NCI-H1436 (cell line): ENCODE data around the gene EPN2.
"Not testable (repeated sequence)": the region's sequence is repeated elsewhere in the genome, so short reads cannot be mapped to it uniquely, and the experiment has no call there.

Source experiments
- DNase-seq: peaks from one replicate; lab custom pipeline; 2025; lab: John Stamatoyannopoulos, UW

The EPN2 gene

GRCh38 chr17:19268611-19269010 lies 31.4 kb downstream of the EPN2 start:
- no peak for DNase-seq

GRCh38 chr17:19269106-19269505 lies 31.9 kb downstream of the EPN2 start:
- no peak for DNase-seq

DNA sequence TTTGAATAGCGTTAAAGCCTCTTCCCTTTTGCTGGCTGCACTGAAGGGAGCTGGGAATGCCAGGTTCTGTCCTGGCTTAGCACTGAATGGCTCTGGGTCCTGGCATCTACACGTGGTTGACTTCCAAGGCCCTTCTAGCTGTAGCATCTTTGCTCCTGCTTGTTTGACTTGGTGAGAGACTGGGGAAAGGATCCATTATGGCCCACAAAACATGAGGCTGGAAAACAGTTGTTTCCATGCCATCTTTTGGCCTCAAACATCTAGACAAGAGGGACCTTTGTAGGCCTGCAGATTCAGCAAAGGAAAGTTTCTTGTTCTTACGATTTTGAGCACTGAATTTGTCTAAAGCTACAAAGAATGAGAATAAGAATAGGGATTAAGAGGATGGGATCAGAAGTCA lies 32.5 kb downstream of the EPN2 start:
- no peak for DNase-seq

GRCh38 chr17:19270347-19270703 lies 33.2 kb downstream of the EPN2 start:
- no peak for DNase-seq

GRCh38 chr17:19270704-19271611 lies 33.8 kb downstream of the EPN2 start:
- no peak for DNase-seq

- no peak for DNase-seq
Observed at GRCh38 chr17:19271780-19272357, 34.7 kb downstream of the EPN2 start.

GRCh38 chr17:19273731-19274130 lies 36.6 kb downstream of the EPN2 start:
- no peak for DNase-seq

DNA sequence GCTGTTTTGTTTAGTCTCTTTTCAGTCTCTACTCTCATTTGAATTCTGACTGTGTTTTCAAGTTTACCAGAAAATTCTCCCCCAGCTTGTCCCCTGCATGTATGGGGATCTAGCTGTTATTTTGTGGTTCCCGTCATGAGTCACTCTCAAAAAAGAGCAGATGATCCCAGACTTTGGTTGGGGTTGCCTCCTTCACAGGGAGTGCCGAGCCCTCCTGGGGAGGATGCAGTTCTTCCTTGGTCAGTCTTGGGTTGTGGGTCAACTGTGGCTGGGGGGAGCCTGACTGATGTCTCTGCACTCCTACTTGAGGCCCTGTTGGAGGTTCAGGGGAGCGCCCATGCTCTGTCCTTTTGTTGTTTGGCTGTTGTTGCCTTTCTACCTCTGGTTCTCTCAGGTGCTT lies 37.7 kb downstream of the EPN2 start:
- DNase-seq, result no peak

GRCh38 chr17:19275457-19276127 lies 38.4 kb downstream of the EPN2 start:
- DNase-seq, result no peak

DNA sequence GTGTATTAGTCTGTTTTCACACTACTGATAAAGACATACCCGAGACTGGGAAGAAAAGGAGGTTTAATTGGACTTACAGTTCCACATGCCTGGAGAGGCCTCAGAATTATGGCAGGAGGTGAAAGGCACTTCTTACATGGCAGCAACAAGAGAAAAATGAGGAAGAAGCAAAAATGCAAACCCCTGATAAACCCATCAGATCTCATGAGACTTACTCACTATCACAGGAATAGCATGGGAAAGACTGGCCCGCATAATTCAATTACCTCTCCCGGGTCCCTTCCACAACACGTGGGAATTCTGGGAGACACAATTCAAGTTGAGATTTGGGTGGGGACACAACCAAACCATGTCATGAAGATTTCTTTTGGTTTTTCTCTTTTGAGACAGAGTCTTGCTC lies 41.1 kb downstream of the EPN2 start:
- DNase-seq, result not testable (repeated sequence)

DNA sequence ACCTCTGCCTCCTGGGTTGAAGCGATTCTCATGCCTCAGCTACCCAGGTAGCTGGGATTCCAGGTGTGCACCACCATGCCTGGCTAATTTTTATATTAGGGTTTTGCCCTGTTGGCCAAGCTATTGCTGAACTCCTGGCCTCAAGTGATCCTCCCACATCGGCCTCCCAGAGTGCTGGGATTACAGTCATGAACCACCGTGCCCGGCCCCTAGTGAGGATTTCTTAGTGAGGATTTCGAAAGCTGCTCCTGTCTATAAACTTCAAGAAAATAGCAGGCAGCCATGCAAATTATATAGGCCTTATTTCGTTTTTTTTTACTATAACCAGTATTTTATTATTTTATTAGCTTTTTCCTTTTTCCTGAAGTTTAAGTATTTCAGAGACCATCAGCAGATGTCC lies 41.6 kb downstream of the EPN2 start:
- no peak for DNase-seq

- DNase-seq, result no peak
Observed at GRCh38 chr17:19281161-19281560, 44.0 kb downstream of the EPN2 start.

DNA sequence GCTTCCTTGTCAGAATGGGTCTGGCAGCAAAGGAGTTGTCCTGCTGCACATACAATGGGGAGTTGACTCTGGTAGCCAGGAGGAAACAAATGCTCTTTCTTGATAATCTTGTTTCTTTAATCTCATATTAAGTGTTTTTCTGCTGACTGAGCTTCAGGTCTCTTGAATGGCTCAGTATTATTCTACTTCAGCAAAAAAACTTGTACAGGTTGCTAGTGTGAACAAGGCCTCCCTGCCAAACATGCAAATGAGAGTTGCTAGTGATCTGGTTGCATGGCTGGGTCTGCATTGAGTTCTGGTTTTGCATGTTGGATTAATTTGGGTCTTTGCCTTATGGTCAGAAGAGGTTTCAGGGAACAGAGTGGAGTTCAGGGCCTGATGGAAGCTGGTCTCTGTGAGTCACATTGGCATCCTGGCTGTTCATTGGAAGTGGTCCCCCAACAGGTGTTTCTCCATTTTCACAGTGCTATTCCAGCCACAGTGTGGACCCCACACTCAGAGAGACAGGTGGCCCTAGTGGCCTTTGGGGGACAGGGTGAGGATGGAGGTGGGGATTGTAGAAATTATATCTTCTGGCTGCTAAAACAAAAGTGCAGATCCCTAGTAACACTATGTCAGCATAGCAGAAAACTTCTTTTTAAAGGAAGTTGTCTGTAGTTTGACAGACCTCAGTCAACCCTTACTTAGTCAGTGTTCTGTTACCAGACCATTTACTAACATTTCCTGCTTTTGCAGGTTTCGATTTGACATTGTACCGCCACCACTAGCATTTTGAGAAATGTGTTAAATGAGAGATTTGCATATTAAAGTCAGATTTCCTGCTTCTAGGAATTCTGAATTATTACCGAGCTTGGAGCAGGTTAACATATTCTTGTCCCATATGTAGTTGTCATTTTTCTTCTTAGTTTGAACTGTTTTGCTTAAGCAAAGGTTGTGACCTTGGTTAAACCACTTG lies 47.1 kb downstream of the EPN2 start:
- no peak for DNase-seq

DNA sequence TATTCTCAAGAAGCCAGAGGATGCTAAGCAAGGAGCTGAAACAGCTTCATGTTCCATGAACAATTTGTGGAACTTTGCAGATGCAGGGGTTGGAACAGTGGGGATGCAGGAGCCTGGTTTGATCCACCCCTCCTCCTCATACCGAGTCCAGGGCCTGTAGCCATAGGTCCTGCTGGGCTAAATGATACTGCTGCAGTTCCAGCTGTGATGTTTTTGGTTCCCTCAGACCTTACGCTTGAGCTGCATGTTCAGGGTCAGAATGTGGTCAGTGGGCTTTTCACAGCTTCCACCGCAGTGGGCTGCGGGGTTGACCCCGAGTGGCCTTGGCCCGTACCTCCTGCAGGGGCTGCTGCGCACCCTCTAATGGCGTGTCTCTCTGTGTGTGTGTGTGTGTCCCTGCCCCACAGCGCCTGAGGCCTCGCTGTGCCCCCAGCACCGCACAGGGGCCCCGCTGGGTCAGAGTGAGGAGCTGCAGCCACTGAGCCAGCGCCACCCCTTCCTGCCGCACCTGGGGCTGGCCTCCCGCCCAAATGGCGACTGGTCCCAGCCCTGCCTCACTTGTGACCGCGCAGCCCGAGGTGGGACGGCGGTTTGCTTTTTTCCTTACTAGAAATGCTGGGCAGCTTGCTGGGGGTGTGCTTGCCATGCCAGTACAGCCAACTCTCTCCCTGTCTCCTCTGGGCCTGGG lies 48.2 kb downstream of the EPN2 start:
- DNase-seq, result no peak

DNA sequence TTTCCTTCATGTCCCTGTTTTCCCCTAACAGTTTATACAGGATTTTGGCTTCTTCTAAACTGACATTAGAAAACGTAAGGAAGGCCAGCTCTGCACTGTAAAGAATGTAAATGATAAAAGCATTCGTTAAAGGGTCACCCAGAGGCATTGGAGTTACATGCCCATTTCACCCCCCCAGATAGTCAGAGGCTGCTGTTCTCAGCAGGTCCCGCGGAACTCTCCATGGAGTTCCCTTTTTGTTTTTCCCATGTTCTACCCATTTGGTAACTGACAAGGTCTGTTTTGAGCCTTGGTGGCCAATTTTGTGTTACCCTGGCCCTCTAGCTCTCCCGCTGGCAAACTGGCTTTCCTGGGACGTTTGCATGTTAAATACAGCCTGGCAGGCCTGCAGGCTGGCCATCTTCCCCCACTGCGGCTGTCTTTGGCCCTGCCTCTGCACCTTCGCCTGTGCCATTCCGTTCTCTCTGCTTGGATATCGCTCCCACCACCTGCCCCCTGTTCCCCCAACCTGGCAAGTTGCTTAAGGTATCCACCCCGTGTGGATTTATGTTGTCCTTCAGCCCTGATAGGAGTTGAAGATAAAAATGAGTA lies 49.7 kb downstream of the EPN2 start:
- DNase-seq, result no peak

GRCh38 chr17:19287651-19288050 lies 50.5 kb downstream of the EPN2 start:
- no peak for DNase-seq

DNA sequence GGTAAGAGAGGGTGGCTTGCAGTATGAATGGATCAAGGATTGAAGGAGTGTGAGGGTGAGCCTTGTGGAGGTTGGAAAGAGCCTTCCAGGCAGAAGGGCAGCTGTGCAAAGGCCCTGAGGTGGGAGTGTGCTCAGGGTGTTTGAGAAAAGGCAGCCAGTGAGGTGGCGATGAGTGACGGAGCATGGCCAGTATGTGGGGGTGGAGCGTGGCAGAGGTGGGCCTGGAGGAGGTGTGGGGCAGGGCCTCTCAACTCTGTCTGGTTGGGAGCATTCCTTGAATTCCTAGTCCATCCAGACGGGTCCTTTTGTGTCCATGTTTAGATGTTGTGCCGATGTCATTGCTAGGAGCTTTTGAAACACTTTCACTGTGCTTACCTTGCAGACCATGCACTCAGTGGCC lies 51.3 kb downstream of the EPN2 start:
- no peak for DNase-seq

DNA sequence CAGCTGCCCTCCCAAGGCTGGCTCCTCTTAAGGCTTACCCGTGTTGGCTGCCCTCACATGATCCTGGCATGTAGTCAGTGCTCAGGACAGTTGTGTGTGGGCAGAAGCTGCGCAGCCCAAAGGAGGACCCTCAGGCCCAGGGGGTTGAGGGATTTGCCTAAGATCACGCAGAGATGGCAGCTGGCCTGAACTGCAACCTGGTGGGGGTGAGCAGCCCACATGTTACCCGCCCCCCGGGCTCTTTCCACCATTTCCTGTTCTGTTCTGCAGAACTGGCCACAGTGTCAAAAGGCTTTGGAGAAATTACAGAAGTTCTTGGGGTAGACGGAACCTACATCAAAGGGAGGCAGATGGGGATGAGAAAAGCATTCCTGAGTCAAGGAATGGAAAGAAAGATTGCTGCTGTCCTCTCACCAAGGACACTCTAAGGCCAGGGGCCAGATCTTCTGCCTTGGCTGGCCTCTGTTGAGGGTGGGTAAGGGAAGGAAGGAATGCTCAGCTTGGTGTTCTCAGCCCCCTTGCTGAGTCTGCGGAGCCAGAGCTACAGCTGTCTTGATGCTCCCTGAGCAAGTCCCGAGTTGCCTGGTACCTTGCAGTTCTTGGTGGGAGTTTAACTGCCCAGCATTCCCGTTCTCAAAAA lies 53.0 kb downstream of the EPN2 start:
- no peak for DNase-seq

DNA sequence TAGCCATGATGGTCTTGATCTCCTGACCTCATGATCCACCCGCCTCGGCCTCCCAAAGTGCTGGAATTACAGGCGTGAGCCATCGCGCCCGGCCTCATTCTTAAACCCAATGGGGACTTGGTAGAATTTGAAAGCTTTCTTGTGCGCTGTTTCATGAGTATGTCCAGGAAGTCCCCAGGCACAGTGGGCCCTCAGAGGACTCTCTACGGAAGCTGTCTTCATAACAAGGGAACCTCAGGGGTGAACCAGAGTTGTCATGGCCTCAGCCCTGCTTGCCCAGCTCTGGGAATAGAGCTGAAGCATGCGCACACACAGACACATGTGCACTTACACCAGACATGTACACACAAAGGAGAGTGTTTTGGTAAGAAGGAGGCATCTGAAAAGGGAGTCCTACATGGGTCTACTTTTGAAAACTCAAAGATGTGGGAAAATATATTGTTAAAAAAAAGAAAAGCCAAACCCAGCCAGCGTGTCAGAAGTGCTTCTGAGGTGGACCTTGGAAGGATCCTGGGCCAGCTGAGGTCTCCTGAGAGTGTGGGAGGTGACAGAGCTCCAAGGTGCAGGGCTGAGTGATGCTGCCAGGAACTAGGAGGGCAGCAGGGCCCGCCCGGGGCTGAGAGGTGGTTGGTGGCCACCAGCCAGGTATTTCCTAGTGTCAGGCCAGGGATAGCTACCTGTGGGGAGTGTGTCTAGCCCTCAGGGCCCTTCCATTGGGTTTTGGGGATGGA lies 54.6 kb downstream of the EPN2 start:
- DNase-seq, result no peak

DNA sequence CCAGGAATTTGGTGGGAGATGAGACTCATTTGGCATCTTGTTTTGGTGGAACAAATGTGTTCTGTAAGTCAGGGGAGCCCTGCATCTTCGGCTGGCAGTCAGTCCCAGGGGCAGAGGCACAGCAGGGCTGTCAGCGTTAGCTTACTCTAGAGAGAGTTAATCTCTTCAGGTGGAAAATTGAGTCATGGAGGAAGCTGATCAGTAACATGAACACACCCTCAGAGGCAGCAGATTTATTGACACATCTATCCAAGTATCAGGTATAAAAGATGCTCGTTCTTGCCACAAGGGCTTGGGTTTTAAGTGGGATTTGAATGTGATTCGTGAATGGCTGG lies 55.2 kb downstream of the EPN2 start:
- DNase-seq, result no peak
